Kidney capillary endothelial cell (primary cell): Measurements from ENCODE around the gene NADK.
"Not testable (repeated sequence)": the region's sequence is repeated elsewhere in the genome, so short reads cannot be mapped to it uniquely, and the experiment has no call there.

Experiments used
- DNase-seq: peaks from one replicate; pipeline ENCODE4 v3.0.0-alpha.2; 2018; ENCODE audit warnings: low spot score

NADK gene

GRCh38 chr1:1745651-1746565, 32.4 kb downstream of the NADK start:
- DNase-seq, result peak; percentile 16

GRCh38 chr1:1742529-1742928, 35.7 kb downstream of the NADK start:
- DNase-seq, result not testable (repeated sequence)

- DNase-seq, result not testable (repeated sequence)
Observed at GRCh38 chr1:1741013-1741412, 37.3 kb downstream of the NADK start.

GRCh38 chr1:1738799-1739337, 39.4 kb downstream of the NADK start:
- DNase-seq, result not testable (repeated sequence)

- not testable (repeated sequence) for DNase-seq
Observed at GRCh38 chr1:1737675-1738590, 40.3 kb downstream of the NADK start.

GRCh38 chr1:1732381-1732780, 45.9 kb downstream of the NADK start:
- no peak for DNase-seq

- DNase-seq, result no peak
Observed at GRCh38 chr1:1730870-1731269, 47.4 kb downstream of the NADK start.

- not testable (repeated sequence) for DNase-seq
Observed at GRCh38 chr1:1730230-1730629, 48.0 kb downstream of the NADK start.

- DNase-seq, result not testable (repeated sequence)
Observed at GRCh38 chr1:1729116-1729816, 49.0 kb downstream of the NADK start.

GRCh38 chr1:1728308-1729005, 49.8 kb downstream of the NADK start:
- DNase-seq, result not testable (repeated sequence)

GRCh38 chr1:1727131-1727651, 51.1 kb downstream of the NADK start:
- DNase-seq, result not testable (repeated sequence)

- not testable (repeated sequence) for DNase-seq
Observed at GRCh38 chr1:1726088-1726487, 52.2 kb downstream of the NADK start.

- peak; percentile 100 for DNase-seq
Observed at GRCh38 chr1:1724035-1724864, 54.0 kb downstream of the NADK start, which contains the start of gene CDK11A. Gene CDK11A (minus strand): TSS chr1:1724357. CDS start chr1:1722818, 1,539 bp downstream.

- DNase-seq, result no peak
Observed at GRCh38 chr1:1721201-1721600, 57.1 kb downstream of the NADK start.

- not testable (repeated sequence) for DNase-seq
Observed at GRCh38 chr1:1715109-1715883, 63.0 kb downstream of the NADK start.

- not testable (repeated sequence) for DNase-seq
Observed at GRCh38 chr1:1707897-1708296, 70.4 kb downstream of the NADK start.

GRCh38 chr1:1707241-1707640, 71.0 kb downstream of the NADK start:
- DNase-seq, result not testable (repeated sequence)

GRCh38 chr1:1705623-1706022, 72.6 kb downstream of the NADK start:
- not testable (repeated sequence) for DNase-seq
